Measurements from ENCODE around the gene DIPK1B.

- TF ChIP-seq CTCF (conservative IDR thresholded peaks at IDR 0.05) (no peak), ZFX (IDR thresholded peaks at IDR 0.05) (no peak)
These were observed 27.6 kb upstream of the DIPK1B start for GRCh38 chr9:136684799-136685198.
